SU-DHL-6 (cell line): ENCODE data around the gene PCARE.

Experiments
- H2AFZ ChIP-seq: fragments of 200-600 bp; sonication (generic); 2 replicates; pipeline ENCODE4 v1.6.1; 2014; ENCODE audit warnings: low read depth, mild to moderate bottlenecking, moderate library complexity, mixed read lengths, antibody characterized with exemption, low read length; ENCODE audit not compliant: severe bottlenecking
- H3F3A ChIP-seq: fragments of 200-600 bp; shearing (Covaris generic); 2 replicates; pipeline ENCODE4 v1.6.0; 2016; ENCODE audit warnings: antibody characterized with exemption, mild to moderate bottlenecking; ENCODE audit not compliant: insufficient read depth
- H3K27ac ChIP-seq: fragments of 200-600 bp; sonication (generic); 2 replicates; pipeline ENCODE4 v1.5.1; 2016; ENCODE audit warnings: low read depth, mild to moderate bottlenecking, low read length, moderate library complexity, mixed read lengths
- H3K27me3 ChIP-seq: fragments of 200-600 bp; sonication (generic), shearing (Covaris generic); 2 replicates; pipeline ENCODE4 v1.6.0; 2014; ENCODE audit warnings: mild to moderate bottlenecking, low read length
- H3K36me3 ChIP-seq: fragments of 200-600 bp; sonication (generic); 2 replicates; pipeline ENCODE4 v1.6.1; 2014; ENCODE audit warnings: mild to moderate bottlenecking, low read length, mixed read lengths
- H3K4me2 ChIP-seq: fragments of 300-600, 200-600 bp; shearing (Covaris generic), sonication (generic); 2 replicates; pipeline ENCODE4 v1.6.0; 2014; ENCODE audit warnings: low read length, low read depth, mild to moderate bottlenecking; ENCODE audit not compliant: poor library complexity, severe bottlenecking
- H3K4me3 ChIP-seq: fragments of 200-600 bp; sonication (generic); 2 replicates; pipeline ENCODE4 v1.5.1; 2014; ENCODE audit warnings: antibody characterized with exemption, low read length, mild to moderate bottlenecking, mixed read lengths; ENCODE audit not compliant: insufficient read depth, poor library complexity, severe bottlenecking
- H3K79me2 ChIP-seq: fragments of 200-600 bp; sonication (generic); 2 replicates; pipeline ENCODE4 v1.6.1; 2014; ENCODE audit warnings: mild to moderate bottlenecking, low read length, moderate library complexity; ENCODE audit not compliant: insufficient read depth
- H3K9ac ChIP-seq: fragments of 200-600 bp; sonication (generic); 2 replicates; pipeline ENCODE4 v1.7.0; 2014; ENCODE audit warnings: mild to moderate bottlenecking, low read length
- H3K9me2 ChIP-seq: fragments of 200-600 bp; sonication (generic); replicated peaks from 2 replicates; pipeline ENCODE4 v1.6.1; 2014; ENCODE audit warnings: low read length; ENCODE audit not compliant: insufficient read depth
- H3K9me3 ChIP-seq: fragments of 200-600 bp; sonication (generic); 2 replicates; pipeline ENCODE4 v1.6.1; 2014; ENCODE audit warnings: low read length, mixed read lengths; ENCODE audit not compliant: insufficient read depth
- H4K20me1 ChIP-seq: fragments of 200-600 bp; sonication (generic); 2 replicates; pipeline ENCODE4 v1.6.1; 2014; ENCODE audit warnings: low read depth, mild to moderate bottlenecking, antibody characterized with exemption, low read length, moderate library complexity, mixed read lengths
- EZH2phosphoT487 ChIP-seq: fragments of 200-600 bp; sonication (generic), shearing (Covaris generic); conservative IDR thresholded peaks from 2 replicates; pipeline ENCODE4 v1.6.1; 2018; ENCODE audit warnings: mild to moderate bottlenecking, antibody characterized with exemption, low read length, moderate library complexity, mixed read lengths
- TF ChIP-seq, protein P1 (sequence below): fragments of 200-600 bp; sonication (generic); IDR thresholded peaks from one replicate; pipeline ENCODE4 v1.5.1; 2017; ENCODE audit warnings: antibody characterized with exemption, mild to moderate bottlenecking, low read length, moderate library complexity; ENCODE audit not compliant: insufficient read depth, poor library complexity, severe bottlenecking

Gene PCARE

GRCh38 chr2:29072971-29073725 lies 1.2 kb downstream of the PCARE start:
- Histone ChIP-seq H3K27me3 (no peaks in the 10 kb centered on the region), H3K9me2 (no peaks in the 10 kb centered on the region), H2AFZ (no peak overlapping the region), H4K20me1 (no peaks in the 10 kb centered on the region), H3K27ac (no peak overlapping the region), H3K36me3 (no peaks in the 10 kb centered on the region), H3F3A (no peaks in the 10 kb centered on the region), H3K9me3 (no peaks in the 10 kb centered on the region), H3K4me3 (no peak overlapping the region), H3K9ac (no peak overlapping the region), H3K4me2 (no peak overlapping the region), H3K79me2 (no peaks in the 10 kb centered on the region)
- TF ChIP-seq, protein P1, sequence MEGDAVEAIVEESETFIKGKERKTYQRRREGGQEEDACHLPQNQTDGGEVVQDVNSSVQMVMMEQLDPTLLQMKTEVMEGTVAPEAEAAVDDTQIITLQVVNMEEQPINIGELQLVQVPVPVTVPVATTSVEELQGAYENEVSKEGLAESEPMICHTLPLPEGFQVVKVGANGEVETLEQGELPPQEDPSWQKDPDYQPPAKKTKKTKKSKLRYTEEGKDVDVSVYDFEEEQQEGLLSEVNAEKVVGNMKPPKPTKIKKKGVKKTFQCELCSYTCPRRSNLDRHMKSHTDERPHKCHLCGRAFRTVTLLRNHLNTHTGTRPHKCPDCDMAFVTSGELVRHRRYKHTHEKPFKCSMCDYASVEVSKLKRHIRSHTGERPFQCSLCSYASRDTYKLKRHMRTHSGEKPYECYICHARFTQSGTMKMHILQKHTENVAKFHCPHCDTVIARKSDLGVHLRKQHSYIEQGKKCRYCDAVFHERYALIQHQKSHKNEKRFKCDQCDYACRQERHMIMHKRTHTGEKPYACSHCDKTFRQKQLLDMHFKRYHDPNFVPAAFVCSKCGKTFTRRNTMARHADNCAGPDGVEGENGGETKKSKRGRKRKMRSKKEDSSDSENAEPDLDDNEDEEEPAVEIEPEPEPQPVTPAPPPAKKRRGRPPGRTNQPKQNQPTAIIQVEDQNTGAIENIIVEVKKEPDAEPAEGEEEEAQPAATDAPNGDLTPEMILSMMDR: no peak
- TF ChIP-seq EZH2phosphoT487: no peak

DNA sequence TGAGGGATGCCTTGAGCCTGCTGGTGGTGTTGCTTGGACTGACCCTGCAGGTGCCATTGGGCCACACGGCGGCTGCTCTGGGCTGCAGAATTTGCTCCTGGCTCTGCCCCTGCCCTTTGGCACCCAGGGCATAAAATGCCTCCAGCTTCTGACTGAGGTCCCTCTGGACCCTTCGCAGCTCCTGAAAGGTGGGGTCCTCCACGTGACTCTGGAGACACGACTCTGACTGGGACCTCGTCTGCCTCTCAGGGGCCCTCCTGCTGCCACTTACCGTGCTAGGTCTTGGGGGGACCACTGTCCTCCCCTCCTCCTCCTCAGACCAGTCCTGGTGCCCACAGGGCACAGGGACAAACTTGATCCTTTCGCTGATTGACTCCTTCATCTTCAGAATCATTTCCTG lies 2.1 kb downstream of the PCARE start:
- no peak overlapping the region for H3K4me2 ChIP-seq
- no peaks in the 10 kb centered on the region for H3F3A ChIP-seq
- H2AFZ ChIP-seq: no peak overlapping the region
- no peaks in the 10 kb centered on the region for H3K9me3 ChIP-seq
- H3K36me3 ChIP-seq: no peaks in the 10 kb centered on the region
- H3K27ac ChIP-seq: no peak overlapping the region
- TF ChIP-seq, protein P1: no peak
- TF ChIP-seq EZH2phosphoT487: no peak
- no peak overlapping the region for H3K9ac ChIP-seq
- H3K79me2 ChIP-seq: no peaks in the 10 kb centered on the region
- H3K27me3 ChIP-seq: no peaks in the 10 kb centered on the region
- H3K4me3 ChIP-seq: no peak overlapping the region
- H3K9me2 ChIP-seq: no peaks in the 10 kb centered on the region
- H4K20me1 ChIP-seq: no peaks in the 10 kb centered on the region

- H4K20me1 ChIP-seq: no peaks in the 10 kb centered on the region
- H3K36me3 ChIP-seq: no peaks in the 10 kb centered on the region
- TF ChIP-seq EZH2phosphoT487: no peak
- TF ChIP-seq, protein P1: no peak
- no peak overlapping the region for H3K9ac ChIP-seq
- H3K4me2 ChIP-seq: no peak overlapping the region
- no peaks in the 10 kb centered on the region for H3K9me3 ChIP-seq
- H3K79me2 ChIP-seq: no peaks in the 10 kb centered on the region
- no peak overlapping the region for H3K4me3 ChIP-seq
- no peaks in the 10 kb centered on the region for H3K9me2 ChIP-seq
- no peaks in the 10 kb centered on the region for H3F3A ChIP-seq
- H3K27ac ChIP-seq: no peak overlapping the region
- no peak overlapping the region for H2AFZ ChIP-seq
- no peaks in the 10 kb centered on the region for H3K27me3 ChIP-seq
These were observed 3.0 kb downstream of the PCARE start for GRCh38 chr2:29071032-29071975.
